DND-41 (cell line): Measurements from ENCODE around the gene SCAF1.

Source experiments
- EZH2 ChIP-seq: IDR thresholded peaks from 3 replicates; pipeline ENCODE4 v1.6.1; 2012; ENCODE audit warnings: borderline replicate concordance, low read depth, mild to moderate bottlenecking, moderate library complexity, low read length, inconsistent platforms; ENCODE audit not compliant: severe bottlenecking
- TF ChIP-seq, protein P1 (sequence below): IDR thresholded peaks from 2 replicates; pipeline ENCODE4 v1.5.1; 2012; ENCODE audit warnings: borderline replicate concordance, low read length, moderate library complexity, mild to moderate bottlenecking; ENCODE audit not compliant: poor library complexity, severe bottlenecking; ENCODE audit errors: extremely low read depth

DNA sequence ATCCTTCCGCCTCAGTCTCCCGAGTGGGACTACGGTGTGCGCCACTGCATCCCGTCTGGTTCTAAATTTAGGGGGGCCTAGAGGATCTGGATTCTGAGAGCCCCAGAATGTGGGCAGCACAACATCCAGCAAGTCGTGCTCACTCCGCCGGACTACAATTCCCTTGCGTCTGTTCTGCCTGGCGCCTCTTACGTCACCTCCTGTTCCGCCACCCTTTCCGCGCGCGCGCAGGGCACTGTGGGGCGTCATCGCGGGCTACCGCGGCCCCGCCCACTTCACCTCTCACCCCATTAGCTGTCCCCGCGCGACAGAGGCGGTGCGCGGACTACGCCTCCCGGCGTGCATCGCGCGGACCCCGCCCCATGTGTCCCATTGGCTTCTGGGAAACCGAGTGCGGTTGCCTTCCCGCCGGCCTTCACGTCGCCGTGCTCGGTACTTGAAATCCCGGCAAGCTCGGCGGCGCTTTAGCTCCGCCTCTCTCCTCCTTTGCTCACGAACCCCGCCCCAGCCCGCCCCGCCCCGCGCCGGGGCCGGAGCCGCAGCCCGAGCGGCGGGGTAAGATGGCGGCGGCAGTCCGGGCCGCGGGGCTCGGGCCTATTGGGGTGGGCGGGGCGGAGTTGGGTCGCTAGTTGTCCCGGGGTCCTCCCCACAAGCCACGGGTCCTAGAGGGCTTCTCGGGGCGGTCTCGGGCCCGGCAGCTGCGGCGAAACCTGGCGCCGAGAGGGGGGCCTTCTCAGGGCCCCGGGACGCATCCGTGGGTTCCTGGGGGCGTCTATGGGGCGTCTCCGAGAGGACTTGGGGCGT is at the start of gene SCAF1:
- TF ChIP-seq EZH2 = no peak
- TF ChIP-seq, protein P1, sequence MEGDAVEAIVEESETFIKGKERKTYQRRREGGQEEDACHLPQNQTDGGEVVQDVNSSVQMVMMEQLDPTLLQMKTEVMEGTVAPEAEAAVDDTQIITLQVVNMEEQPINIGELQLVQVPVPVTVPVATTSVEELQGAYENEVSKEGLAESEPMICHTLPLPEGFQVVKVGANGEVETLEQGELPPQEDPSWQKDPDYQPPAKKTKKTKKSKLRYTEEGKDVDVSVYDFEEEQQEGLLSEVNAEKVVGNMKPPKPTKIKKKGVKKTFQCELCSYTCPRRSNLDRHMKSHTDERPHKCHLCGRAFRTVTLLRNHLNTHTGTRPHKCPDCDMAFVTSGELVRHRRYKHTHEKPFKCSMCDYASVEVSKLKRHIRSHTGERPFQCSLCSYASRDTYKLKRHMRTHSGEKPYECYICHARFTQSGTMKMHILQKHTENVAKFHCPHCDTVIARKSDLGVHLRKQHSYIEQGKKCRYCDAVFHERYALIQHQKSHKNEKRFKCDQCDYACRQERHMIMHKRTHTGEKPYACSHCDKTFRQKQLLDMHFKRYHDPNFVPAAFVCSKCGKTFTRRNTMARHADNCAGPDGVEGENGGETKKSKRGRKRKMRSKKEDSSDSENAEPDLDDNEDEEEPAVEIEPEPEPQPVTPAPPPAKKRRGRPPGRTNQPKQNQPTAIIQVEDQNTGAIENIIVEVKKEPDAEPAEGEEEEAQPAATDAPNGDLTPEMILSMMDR = no peak
